ENCODE measurements around the gene CAMSAP1. TPM values are rescaled to one million over a fixed set of nuclear protein-coding genes. Genes with fewer than 3 reads are reported as not detected.
A peak's percentile ranks its signal among the peaks of the same experiment; 100 is the strongest.

The CAMSAP1 gene
- polyA plus RNA-seq, 1 donor from 2014 or later, result 2.7 TPM

- H3K4me1 Mint-ChIP-seq, result peaks cover 0 to 4% (median under 1%) of the 10 kb centered on the region in 3 donors
- H3K27ac Mint-ChIP-seq, result no peak overlapping the region
- peaks cover 16% of the 10 kb centered on the region for H3K36me3 Mint-ChIP-seq
- no peak overlapping the region for H3K4me3 Mint-ChIP-seq
- no peaks in the 10 kb centered on the region for H3K27me3 Mint-ChIP-seq
- H3K9me3 Mint-ChIP-seq, result peaks cover 2 to 11% (median 3%) of the 10 kb centered on the region in 3 donors
These were observed 66.8 kb downstream of the CAMSAP1 start for GRCh38 chr9:135840539-135840938.

DNA sequence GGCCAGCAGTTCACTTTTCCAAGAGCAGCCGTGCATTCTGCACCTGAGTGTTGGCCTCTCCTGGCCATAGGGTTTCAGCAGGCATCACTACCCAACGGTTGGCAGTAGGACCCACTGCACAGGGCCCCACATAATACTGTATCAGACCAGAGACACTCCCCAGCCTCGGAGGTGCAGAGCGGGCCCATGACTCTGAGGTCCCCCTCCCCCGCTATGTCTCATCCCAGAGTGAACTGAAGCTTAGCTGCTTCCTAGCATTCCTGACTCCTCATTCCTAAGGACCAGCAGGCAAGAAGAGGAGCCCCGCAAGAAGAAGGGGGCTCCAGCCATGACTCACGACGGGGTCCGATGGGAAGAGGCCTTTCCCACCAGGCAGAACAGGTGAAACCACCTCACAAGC lies 67.2 kb downstream of the CAMSAP1 start:
- Mint-ChIP-seq H3K9me3 (peaks cover 2 to 11% (median 3%) of the 10 kb centered on the region in 3 donors), H3K4me3 (no peak overlapping the region), H3K27ac (no peak overlapping the region), H3K4me1 (peaks cover 0 to 3% (median 0%) of the 10 kb centered on the region in 3 donors), H3K27me3 (no peaks in the 10 kb centered on the region), H3K36me3 (peaks cover 13% of the 10 kb centered on the region)

DNA sequence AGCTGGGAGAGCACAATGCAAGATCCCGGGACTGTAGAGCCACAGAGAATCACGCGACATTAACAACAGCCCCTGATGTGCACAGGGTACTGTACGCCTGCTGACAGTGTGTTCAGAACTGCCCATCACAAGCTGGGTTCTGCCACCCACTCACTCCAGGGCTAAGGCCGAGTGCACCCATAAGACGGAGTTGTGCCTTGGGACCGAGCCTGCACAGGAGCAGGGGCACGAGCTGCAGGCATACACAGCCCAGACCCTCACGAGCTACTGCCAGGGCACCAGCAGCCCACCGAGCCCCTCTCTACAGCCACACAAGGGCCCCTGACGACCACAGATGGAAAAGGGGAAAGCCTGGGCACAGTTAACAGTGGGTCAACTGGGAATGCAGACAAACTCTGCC lies 67.8 kb downstream of the CAMSAP1 start:
- H3K4me3 Mint-ChIP-seq, result no peak overlapping the region
- H3K36me3 Mint-ChIP-seq, result peaks cover 11% of the 10 kb centered on the region
- peaks cover 0 to 3% (median 0%) of the 10 kb centered on the region in 3 donors for H3K4me1 Mint-ChIP-seq
- no peak overlapping the region for H3K27ac Mint-ChIP-seq
- H3K27me3 Mint-ChIP-seq, result no peaks in the 10 kb centered on the region
- H3K9me3 Mint-ChIP-seq, result peaks cover 2 to 7% (median 3%) of the 10 kb centered on the region in 3 donors

- no peak overlapping the region for H3K4me3 Mint-ChIP-seq
- H3K27me3 Mint-ChIP-seq, result no peaks in the 10 kb centered on the region
These were observed 72.2 kb downstream of the CAMSAP1 start for GRCh38 chr9:135835131-135835530.

DNA sequence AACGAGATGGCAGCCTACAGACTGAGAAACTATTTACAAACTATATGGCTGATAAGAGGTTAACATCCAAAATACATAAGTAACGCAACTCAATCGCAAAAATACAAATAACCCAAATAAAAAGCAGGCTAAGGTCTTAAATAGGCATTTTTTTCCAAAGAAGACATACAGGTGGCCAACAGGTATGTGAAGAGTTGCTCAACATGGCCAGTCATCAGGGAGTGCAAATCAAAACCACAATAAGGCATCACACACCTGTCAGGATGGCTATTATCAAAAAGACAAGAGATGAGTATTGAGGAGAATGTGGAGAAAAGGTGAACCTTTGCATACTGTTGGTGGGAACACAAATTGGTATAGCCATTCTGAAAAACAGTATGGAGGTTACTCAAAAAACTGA lies 73.5 kb downstream of the CAMSAP1 start:
- H3K27me3 Mint-ChIP-seq, result no peaks in the 10 kb centered on the region
- peaks cover 0 to 3% (median 2%) of the 10 kb centered on the region in 3 donors for H3K4me1 Mint-ChIP-seq
- H3K4me3 Mint-ChIP-seq, result no peak overlapping the region
- no peak overlapping the region for H3K27ac Mint-ChIP-seq
- H3K9me3 Mint-ChIP-seq, result peaks cover 2 to 4% (median 2%) of the 10 kb centered on the region in 3 donors
- peaks cover 16% of the 10 kb centered on the region for H3K36me3 Mint-ChIP-seq

More at GRCh38 chr9:135835131-135835530, 72.2 kb downstream of the CAMSAP1 start:
- peaks cover 0 to 1% (median 0%) of the 10 kb centered on the region in 3 donors for H3K9me3 Mint-ChIP-seq
- peaks cover 16% of the 10 kb centered on the region for H3K36me3 Mint-ChIP-seq
- no peak overlapping the region for H3K27ac Mint-ChIP-seq
- peaks cover 0 to 3% (median 2%) of the 10 kb centered on the region in 3 donors for H3K4me1 Mint-ChIP-seq

DNA sequence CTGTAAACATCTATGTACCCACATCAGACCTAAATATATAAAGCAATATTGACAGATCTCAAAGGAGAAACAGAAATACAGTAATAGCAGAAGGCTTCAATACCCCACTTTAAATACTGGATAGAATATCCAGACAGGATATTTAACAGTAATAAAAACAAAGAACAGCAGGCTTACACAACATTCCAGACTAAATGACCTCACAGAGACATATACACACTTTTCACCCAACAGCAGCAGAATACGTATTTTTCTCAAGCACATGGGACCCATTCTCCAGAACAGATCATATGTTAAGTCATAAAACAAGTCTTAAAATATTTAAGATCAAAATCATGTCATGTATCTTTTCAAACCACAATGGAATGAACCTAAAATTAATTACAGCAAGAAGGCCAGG lies 76.8 kb downstream of the CAMSAP1 start:
- H3K4me1 Mint-ChIP-seq, result peaks cover 0 to 4% (median 3%) of the 10 kb centered on the region in 3 donors
- no peak overlapping the region for H3K4me3 Mint-ChIP-seq
- no peak overlapping the region for H3K27ac Mint-ChIP-seq
- H3K36me3 Mint-ChIP-seq, result peaks cover 25% of the 10 kb centered on the region
- peaks cover 5 to 7% (median 6%) of the 10 kb centered on the region in 3 donors for H3K9me3 Mint-ChIP-seq
- no peaks in the 10 kb centered on the region for H3K27me3 Mint-ChIP-seq

DNA sequence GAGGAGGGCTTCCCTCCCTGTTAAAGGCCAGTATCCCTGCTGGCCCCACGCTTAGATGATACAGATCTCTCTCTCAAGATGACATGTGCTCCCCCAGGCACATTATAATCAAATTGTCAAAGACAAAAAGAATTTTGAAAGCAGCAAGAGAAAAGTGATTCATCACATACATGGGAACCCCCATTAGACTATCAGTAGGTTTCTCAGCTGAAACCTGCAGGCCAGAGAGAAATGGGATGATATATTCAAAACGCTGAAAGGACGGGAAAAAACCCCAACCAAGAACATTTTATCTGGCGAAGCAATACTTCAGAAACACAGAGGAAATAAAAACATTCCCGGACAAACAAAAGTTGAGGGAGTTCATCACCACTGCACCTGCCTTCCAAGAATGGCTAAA lies 78.7 kb downstream of the CAMSAP1 start:
- peaks cover 0 to 4% (median 3%) of the 10 kb centered on the region in 3 donors for H3K4me1 Mint-ChIP-seq
- peaks cover 19% of the 10 kb centered on the region for H3K36me3 Mint-ChIP-seq
- H3K27me3 Mint-ChIP-seq, result no peaks in the 10 kb centered on the region
- peaks cover 5 to 7% (median 6%) of the 10 kb centered on the region in 3 donors for H3K9me3 Mint-ChIP-seq
- H3K4me3 Mint-ChIP-seq, result no peak overlapping the region
- H3K27ac Mint-ChIP-seq, result no peak overlapping the region

- Mint-ChIP-seq H3K4me1 (peaks cover 0 to 4% (median 3%) of the 10 kb centered on the region in 3 donors), H3K4me3 (no peak overlapping the region), H3K9me3 (peaks cover 5 to 7% (median 6%) of the 10 kb centered on the region in 3 donors), H3K27ac (peak overlapping the region in 1 of 3 donors; percentile 41), H3K36me3 (peaks cover 19% of the 10 kb centered on the region), H3K27me3 (no peaks in the 10 kb centered on the region)
These were observed 79.3 kb downstream of the CAMSAP1 start for GRCh38 chr9:135827866-135828580.

- H3K27ac Mint-ChIP-seq, result peak overlapping the region in 1 of 3 donors; percentile 41
- peaks cover 17% of the 10 kb centered on the region for H3K36me3 Mint-ChIP-seq
- H3K4me1 Mint-ChIP-seq, result peaks cover 0 to 4% (median 3%) of the 10 kb centered on the region in 3 donors
- no peak overlapping the region for H3K4me3 Mint-ChIP-seq
- no peaks in the 10 kb centered on the region for H3K27me3 Mint-ChIP-seq
- peaks cover 5 to 7% (median 6%) of the 10 kb centered on the region in 3 donors for H3K9me3 Mint-ChIP-seq
These were observed 80.0 kb downstream of the CAMSAP1 start for GRCh38 chr9:135827301-135827700.

DNA sequence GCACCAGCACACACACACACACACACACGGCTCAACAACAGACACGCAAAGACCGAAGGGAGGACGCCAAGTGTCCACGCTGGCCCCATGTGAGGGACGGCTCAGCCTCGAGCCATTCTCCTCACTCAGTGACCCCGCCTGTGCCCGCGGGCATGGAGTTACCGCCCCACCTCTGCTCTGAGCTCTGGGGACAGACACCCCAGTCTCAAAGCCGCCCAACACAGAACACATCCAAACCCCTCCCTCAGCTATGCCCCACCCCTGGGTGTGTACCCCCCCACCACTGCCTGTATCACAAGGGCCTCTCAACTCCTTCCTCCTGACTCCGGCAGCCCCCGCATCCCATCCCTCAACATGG lies 81.2 kb downstream of the CAMSAP1 start:
- Mint-ChIP-seq H3K27me3 (no peaks in the 10 kb centered on the region), H3K4me3 (no peak overlapping the region), H3K27ac (no peak overlapping the region), H3K9me3 (peaks cover 5 to 7% (median 6%) of the 10 kb centered on the region in 3 donors), H3K4me1 (peaks cover 0 to 2% (median 0%) of the 10 kb centered on the region in 3 donors), H3K36me3 (peaks cover 9% of the 10 kb centered on the region)

GRCh38 chr9:135825435-135826187 lies 81.7 kb downstream of the CAMSAP1 start:
- Mint-ChIP-seq H3K27me3 (no peaks in the 10 kb centered on the region), H3K27ac (no peak overlapping the region), H3K4me1 (peaks cover 0 to 2% (median 0%) of the 10 kb centered on the region in 3 donors), H3K9me3 (peaks cover 5 to 7% (median 6%) of the 10 kb centered on the region in 3 donors), H3K36me3 (peaks cover 11% of the 10 kb centered on the region), H3K4me3 (no peak overlapping the region)

GRCh38 chr9:135823036-135823435 lies 84.3 kb downstream of the CAMSAP1 start:
- Mint-ChIP-seq H3K27me3 (no peaks in the 10 kb centered on the region), H3K9me3 (peaks cover 0 to under 1% (median 0%) of the 10 kb centered on the region in 3 donors), H3K4me1 (no peaks in the 10 kb centered on the region), H3K36me3 (peaks cover 8% of the 10 kb centered on the region), H3K27ac (no peak overlapping the region), H3K4me3 (no peak overlapping the region)

DNA sequence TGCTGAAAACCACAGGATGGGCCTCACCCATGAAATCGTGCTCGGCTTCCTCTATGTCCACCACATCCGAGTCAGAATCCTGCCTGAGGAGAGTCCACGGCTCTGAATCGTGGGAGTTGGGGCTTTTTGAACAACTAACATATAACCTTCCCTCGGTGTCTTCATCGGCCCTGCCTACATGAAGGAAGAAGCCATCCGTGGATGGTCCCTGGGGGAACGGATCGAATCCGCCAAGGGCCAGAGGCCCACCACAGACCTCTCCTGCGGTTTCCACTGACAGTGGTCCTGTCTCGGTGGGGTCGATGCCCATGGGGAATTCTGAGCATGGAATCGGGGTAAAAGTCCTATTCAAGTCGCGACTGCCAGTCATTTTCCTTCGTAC lies 85.0 kb downstream of the CAMSAP1 start:
- H3K27me3 Mint-ChIP-seq, result no peaks in the 10 kb centered on the region
- no peaks in the 10 kb centered on the region for H3K9me3 Mint-ChIP-seq
- H3K4me1 Mint-ChIP-seq, result no peaks in the 10 kb centered on the region
- no peak overlapping the region for H3K27ac Mint-ChIP-seq
- no peak overlapping the region for H3K4me3 Mint-ChIP-seq
- H3K36me3 Mint-ChIP-seq, result peaks cover 6% of the 10 kb centered on the region

DNA sequence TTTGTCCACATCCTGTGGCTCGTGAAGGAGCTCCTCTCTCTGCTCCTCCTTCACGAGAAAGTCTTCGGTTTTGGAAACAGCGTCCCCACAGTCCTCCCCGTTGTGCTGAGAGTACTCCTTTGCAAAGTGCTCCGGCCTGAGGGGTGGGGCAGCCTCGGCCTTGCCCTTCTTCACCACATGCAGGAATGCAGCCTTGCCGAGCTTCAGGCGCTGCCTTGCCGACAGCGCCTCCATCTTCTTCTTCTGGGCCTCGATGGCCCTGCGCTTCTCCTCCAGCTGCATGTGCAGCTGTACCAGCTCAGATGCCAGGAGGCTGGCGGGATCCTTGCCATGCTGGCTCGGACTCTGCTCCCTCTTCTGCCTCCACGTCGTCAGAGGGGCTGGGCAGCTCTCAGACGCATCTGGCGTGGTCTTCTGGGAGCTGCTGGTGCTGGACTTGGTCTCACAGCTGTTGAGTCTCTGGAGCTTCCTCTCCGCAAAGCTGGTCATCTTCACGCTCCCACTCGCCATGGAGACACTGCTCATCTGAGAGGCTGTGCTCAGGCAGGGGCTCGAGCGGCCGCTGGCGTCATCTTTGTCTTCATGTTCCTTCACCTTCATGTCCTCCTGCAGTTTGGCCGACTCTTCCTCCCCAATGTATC lies 85.5 kb downstream of the CAMSAP1 start:
- Mint-ChIP-seq H3K9me3 (no peaks in the 10 kb centered on the region), H3K27ac (no peak overlapping the region), H3K36me3 (peaks cover 6% of the 10 kb centered on the region), H3K27me3 (no peaks in the 10 kb centered on the region), H3K4me3 (no peak overlapping the region), H3K4me1 (no peaks in the 10 kb centered on the region)

GRCh38 chr9:135821116-135821515 lies 86.2 kb downstream of the CAMSAP1 start:
- H3K27ac Mint-ChIP-seq, result no peak overlapping the region
- H3K36me3 Mint-ChIP-seq, result peaks cover 4% of the 10 kb centered on the region
- H3K4me3 Mint-ChIP-seq, result no peak overlapping the region

More at GRCh38 chr9:135821116-135821515, 86.2 kb downstream of the CAMSAP1 start:
- Mint-ChIP-seq H3K27me3 (no peaks in the 10 kb centered on the region), H3K4me1 (no peaks in the 10 kb centered on the region), H3K9me3 (no peaks in the 10 kb centered on the region)
